ENCODE measurements around the gene FIGNL2.

DNA sequence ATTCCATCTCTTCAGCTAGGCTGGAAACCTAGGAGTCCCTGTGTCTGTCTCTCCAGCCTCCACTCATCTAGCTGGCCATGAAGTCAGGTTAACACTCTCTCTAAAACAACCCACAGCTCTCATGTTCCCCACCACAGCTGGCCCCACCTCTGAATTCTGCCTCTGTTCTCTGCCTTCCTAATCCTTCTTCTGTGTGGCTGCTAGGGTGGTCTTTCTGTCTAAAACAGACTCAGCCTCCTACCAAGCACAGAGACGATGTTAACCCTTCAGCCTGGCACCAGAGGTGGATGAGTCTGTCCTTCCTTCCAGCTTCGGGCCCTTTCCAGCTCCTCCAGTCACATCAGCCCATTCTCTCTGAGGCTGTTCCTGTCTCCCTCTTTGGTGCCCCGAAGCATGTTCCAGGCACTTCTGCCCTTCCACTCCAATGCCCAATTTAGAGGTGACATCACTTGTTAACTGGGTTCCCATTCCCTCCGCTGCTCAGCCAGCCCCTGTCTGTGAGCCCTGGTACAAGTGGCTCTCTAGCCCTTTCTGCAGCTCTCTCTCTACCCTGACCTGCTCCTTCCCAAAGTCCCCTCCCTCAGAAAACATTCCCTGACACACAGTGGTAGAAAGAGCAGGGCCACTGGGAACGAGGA lies 9.1 kb downstream of the FIGNL2 start:
- TF ChIP-seq, protein P1, sequence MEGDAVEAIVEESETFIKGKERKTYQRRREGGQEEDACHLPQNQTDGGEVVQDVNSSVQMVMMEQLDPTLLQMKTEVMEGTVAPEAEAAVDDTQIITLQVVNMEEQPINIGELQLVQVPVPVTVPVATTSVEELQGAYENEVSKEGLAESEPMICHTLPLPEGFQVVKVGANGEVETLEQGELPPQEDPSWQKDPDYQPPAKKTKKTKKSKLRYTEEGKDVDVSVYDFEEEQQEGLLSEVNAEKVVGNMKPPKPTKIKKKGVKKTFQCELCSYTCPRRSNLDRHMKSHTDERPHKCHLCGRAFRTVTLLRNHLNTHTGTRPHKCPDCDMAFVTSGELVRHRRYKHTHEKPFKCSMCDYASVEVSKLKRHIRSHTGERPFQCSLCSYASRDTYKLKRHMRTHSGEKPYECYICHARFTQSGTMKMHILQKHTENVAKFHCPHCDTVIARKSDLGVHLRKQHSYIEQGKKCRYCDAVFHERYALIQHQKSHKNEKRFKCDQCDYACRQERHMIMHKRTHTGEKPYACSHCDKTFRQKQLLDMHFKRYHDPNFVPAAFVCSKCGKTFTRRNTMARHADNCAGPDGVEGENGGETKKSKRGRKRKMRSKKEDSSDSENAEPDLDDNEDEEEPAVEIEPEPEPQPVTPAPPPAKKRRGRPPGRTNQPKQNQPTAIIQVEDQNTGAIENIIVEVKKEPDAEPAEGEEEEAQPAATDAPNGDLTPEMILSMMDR (IDR thresholded peaks at IDR 0.05 in 8 of 11, conservative IDR thresholded peaks at IDR 0.05 in 3 of 11): no peak
- TF ChIP-seq POLR2AphosphoS5 (IDR thresholded peaks at IDR 0.05): no peak

Measured in spleen (tissue), 7 donors.